CD4-positive, alpha-beta T cell treated with Interleukin-6 at 100 ng/mL for 8 hours (primary cell): Measurements from ENCODE around the gene ZNF296.

Experiments
- DNase-seq: peaks from one replicate; pipeline ENCODE4 v3.0.0-alpha.2; 2020; ENCODE audit warnings: mixed read lengths, low spot score

ZNF296 gene

GRCh38 chr19:45082170-45082569 lies 5.9 kb upstream of the ZNF296 start:
- DNase-seq, result no peak

GRCh38 chr19:45079911-45080370 lies 3.7 kb upstream of the ZNF296 start:
- no peak for DNase-seq

- peak; percentile 69 for DNase-seq
These were observed 3.0 kb upstream of the ZNF296 start, which contains the start of gene GEMIN7 for GRCh38 chr19:45079063-45079910. Gene GEMIN7 (plus strand): TSS chr19:45079260. CDS start chr19:45090115, 10,855 bp downstream.

- no peak for DNase-seq
These were observed 2.2 kb upstream of the ZNF296 start for GRCh38 chr19:45078390-45079062.

GRCh38 chr19:45076851-45077730 lies 813 bp upstream of the ZNF296 start:
- DNase-seq, result peak; percentile 9

GRCh38 chr19:45075301-45076028 lies 813 bp downstream of the ZNF296 start:
- peak; percentile 32 for DNase-seq

- DNase-seq, result no peak
These were observed 1.5 kb downstream of the ZNF296 start for GRCh38 chr19:45074744-45075300.

- no peak for DNase-seq
These were observed 4.1 kb downstream of the ZNF296 start for GRCh38 chr19:45071969-45072790.

GRCh38 chr19:45071545-45071938 lies 4.7 kb downstream of the ZNF296 start:
- DNase-seq, result no peak

GRCh38 chr19:45070861-45071544 lies 5.3 kb downstream of the ZNF296 start:
- DNase-seq, result no peak

- no peak for DNase-seq
These were observed 6.1 kb downstream of the ZNF296 start for GRCh38 chr19:45070214-45070613.

GRCh38 chr19:45069056-45069455 lies 7.2 kb downstream of the ZNF296 start:
- no peak for DNase-seq

- no peak for DNase-seq
These were observed 8.2 kb downstream of the ZNF296 start for GRCh38 chr19:45068041-45068440.

GRCh38 chr19:45066921-45067661 lies 9.2 kb downstream of the ZNF296 start:
- DNase-seq, result no peak

- no peak for DNase-seq
These were observed 12.2 kb downstream of the ZNF296 start for GRCh38 chr19:45063851-45064801.

- DNase-seq, result no peak
These were observed 14.3 kb downstream of the ZNF296 start for GRCh38 chr19:45061965-45062364.

- peak; percentile 78 for DNase-seq
These were observed 16.9 kb downstream of the ZNF296 start for GRCh38 chr19:45059258-45059965.
